Heart left ventricle (tissue), 16 donors: ENCODE results near the gene GPC6. TPM values are rescaled to one million over a fixed set of nuclear protein-coding genes. Genes with fewer than 3 reads are reported as not detected.

Experiments
- ATAC-seq, 4 donors: fragments of 200-7000 bp; cut with Tn5 transposase; one replicate each; pipeline ENCODE4 v1.9.1; 2020 to 2022; ENCODE audit warnings: moderate library complexity in 4 of 4, mild to moderate bottlenecking in 3 of 4, moderate number of reproducible peaks in 1 of 4
- DNase-seq, 5 donors: peaks; one replicate each; pipeline ENCODE4 v3.0.0-alpha.2; 2020
- H3K27ac ChIP-seq, 12 donors: fragments of 200-600 bp; sonication (generic) in 4 of 12; one replicate each; pipeline versions ENCODE4 v1.5.0 to v1.8.0; 2016 to 2022; ENCODE audit warnings: mild to moderate bottlenecking in 2 of 12
- H3K27me3 ChIP-seq, 9 donors: fragments of 200-600 bp; sonication (generic) in 2 of 9; one replicate each; pipeline versions ENCODE4 v1.5.1 to v1.8.0; 2016 to 2022; ENCODE audit warnings: mild to moderate bottlenecking in 3 of 9
- H3K36me3 ChIP-seq, 9 donors: fragments of 200-600 bp; sonication (generic) in 2 of 9; one replicate each; pipeline versions ENCODE4 v1.5.0 to v1.8.0; 2018 to 2022; ENCODE audit warnings: mild to moderate bottlenecking in 2 of 9
- H3K4me1 ChIP-seq, 12 donors: fragments of 200-600 bp; sonication (generic) in 4 of 12; one replicate each; pipeline versions ENCODE4 v1.5.0 to v1.8.0; 2016 to 2022; ENCODE audit warnings: mild to moderate bottlenecking in 3 of 12
- H3K4me3 ChIP-seq, 12 donors: fragments of 200-600 bp; sonication (generic) in 4 of 12; one replicate each; pipeline versions ENCODE4 v1.5.0 to v1.8.0; 2017 to 2022; ENCODE audit warnings: mild to moderate bottlenecking in 9 of 12, moderate library complexity in 4 of 12
- H3K9me3 ChIP-seq, 12 donors: fragments of 200-600 bp; sonication (generic) in 4 of 12; one replicate each; pipeline versions ENCODE4 v1.5.0 to v1.8.0; 2016 to 2022; ENCODE audit warnings: mild to moderate bottlenecking in 1 of 12
- CTCF ChIP-seq, 12 donors: fragments of 200-600 bp; sonication (generic) in 4 of 12; IDR thresholded peaks; one replicate each; pipeline versions ENCODE4 v1.5.0 to v1.8.0; 2018 to 2022; ENCODE audit warnings: antibody characterized with exemption in 12 of 12, mild to moderate bottlenecking in 5 of 12
- POLR2A ChIP-seq, 2 donors: fragments of 450-650 bp; IDR thresholded peaks; one replicate each; pipeline ENCODE4 v1.6.1; 2017; ENCODE audit warnings: antibody characterized with exemption in 2 of 2, mild to moderate bottlenecking in 2 of 2, moderate library complexity in 2 of 2
- WGBS, 4 donors: extraction: QIAGEN DNeasy Blood & Tissue Kit in 2 of 4; methylation state at CpG; one replicate each; pipeline versions ENCODE4 v1.1.5 to v1.1.7; 2013 to 2018; 5-methylcytosine and 5-hydroxymethylcytosine counted together
- intact Hi-C, 10 donors: fragments of 100-400 bp; cut with DNase I; formaldehyde crosslinking; loops; one replicate each; pipeline versions ENCODE4 v1.11.1 to v1.14.2; 2022
- polyA plus RNA-seq, 2 donors: library from polyadenylated mRNA; stranded (reverse); fragments of 200-250 nt; gene quantifications; one replicate each; pipeline ENCODE4 v1.2.3, GENCODE V29; 2013
- total RNA-seq, 9 donors: library from RNA; depleted of rRNA in 2 of 9; stranded (reverse); fragments of >200 nt in 2 of 9; fragmentation: NEBNext Ultra II Directional in 3 of 9; extraction: Animal tissue kit (Norgen Biotek cat#: 25700) in 3 of 9; gene quantifications; one replicate each; pipeline versions ENCODE4 v1.1.0 to v1.2.4, GENCODE V29; 2016 to 2023
- donor health status: ischemic (EF 13 %, LVEDD 7.1; RV severe dilation, severe dysfunction).
- donor health status: healthy with polysubstance abuse.
- donor health status: DM: no; HTN: yes; CAD: no.
- donor health status: DM: no; HTN: no; CAD: no.
- donor health status: ischemic (EF 25% LVEDD 6.9; RV normal size, moderate dysfunction).
- donor health status: ischemic (EF 25% LVEDD 5.7; RV mildly dilated, moderate dysfunction).
- donor health status: healthy.
- donor health status: DM: yes; HTN: yes; CAD: no.
- donor health status: ischemic (EF 35%, LVEDD 5.7; RV mildly dilated, moderate dysfunction).
- donor health status: nonischemic (EF 11% LVEDD 7.7; RV severe dilation, severe dysfunction).
- donor health status: DM: yes; HTN: yes; CAD: no.
- donor health status: PGD.
- donor health status: ischemic (EF 29% LVEDD 5.4; RV normal size, mild dysfunction).
- donor health status: nonischemic (EF 23%, LVEDD 6.1; RV moderate dilation, normal function).

Gene GPC6
- total and polyA plus RNA-seq, 11 donors = 0.08 to 6.2 (median 2.0) TPM

GRCh38 chr13:93244141-93244917 is 17.7 kb downstream of the GPC6 start:
- peak in 3 of 4 donors; percentile 30 to 86 (median 60) for ATAC-seq
- Histone ChIP-seq H3K36me3 (no peaks in the 10 kb centered on the region), H3K9me3 (peaks cover 0 to 16% (median 3%) of the 10 kb centered on the region in 12 donors), H3K27ac (peak overlapping the region in 5 of 12 donors; percentile 11 to 40 (median 30)), H3K4me1 (no peaks in the 10 kb centered on the region), H3K27me3 (no peaks in the 10 kb centered on the region), H3K4me3 (peak overlapping the region in 9 of 12 donors; percentile 15 to 53 (median 32))
- intact Hi-C loops = no loop called here
- TF ChIP-seq CTCF (IDR thresholded peaks at IDR 0.05) (no peak), POLR2A (IDR thresholded peaks at IDR 0.05) (no peak)
- 51 to 56% (median 54%) methylated on average over 15 to 17 of the region's 17 CpGs for WGBS, 4 donors
- peak in 2 of 5 donors; percentile 28 to 33 for DNase-seq

DNA sequence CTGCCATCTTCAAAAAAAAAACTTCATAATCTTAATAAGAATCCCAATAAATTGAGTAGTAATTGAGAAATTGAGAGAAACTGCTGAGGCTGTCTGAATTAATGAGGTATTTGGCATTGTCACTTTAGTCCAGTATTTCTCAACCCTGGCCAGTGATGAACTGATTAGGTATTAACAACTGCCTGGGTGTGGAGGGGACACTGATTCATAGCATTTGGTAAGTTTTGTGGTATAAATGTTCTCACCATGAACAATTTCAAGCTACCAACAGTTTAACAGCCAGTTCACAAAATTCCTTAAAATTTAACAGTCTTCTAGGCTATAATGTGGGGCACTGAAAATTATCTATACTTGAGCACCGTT is 18.3 kb downstream of the GPC6 start:
- Histone ChIP-seq H3K4me3 (peak overlapping the region in 9 of 12 donors; percentile 15 to 53 (median 32)), H3K27ac (peak overlapping the region in 4 of 12 donors; percentile 11 to 40 (median 22)), H3K4me1 (no peaks in the 10 kb centered on the region), H3K36me3 (no peaks in the 10 kb centered on the region), H3K27me3 (no peaks in the 10 kb centered on the region), H3K9me3 (peaks cover 0 to 13% (median 1%) of the 10 kb centered on the region in 12 donors)
- intact Hi-C loops = no loop called here
- TF ChIP-seq CTCF (IDR thresholded peaks at IDR 0.05) (no peak), POLR2A (IDR thresholded peaks at IDR 0.05) (no peak)
- WGBS, 4 donors = 55 to 80% (median 63%) methylated on average over 1 of the region's 1 CpG
- ATAC-seq = peak in 2 of 4 donors; percentile 38 to 70
- no peak for DNase-seq

- WGBS, 4 donors = 82 to 100% (median 92%) methylated on average over 1 of the region's 1 CpG
- no peak for DNase-seq
- no peak overlapping the region for H3K4me3 ChIP-seq
- H3K4me1 ChIP-seq = no peaks in the 10 kb centered on the region
- H3K27ac ChIP-seq = no peak overlapping the region
- peaks cover 0 to 1% (median 0%) of the 10 kb centered on the region in 12 donors for H3K9me3 ChIP-seq
- H3K36me3 ChIP-seq = no peaks in the 10 kb centered on the region
- intact Hi-C loops = no loop called here
- no peak for ATAC-seq
- H3K27me3 ChIP-seq = no peaks in the 10 kb centered on the region
- TF ChIP-seq CTCF (IDR thresholded peaks at IDR 0.05) (no peak), POLR2A (IDR thresholded peaks at IDR 0.05) (no peak)
These were observed 19.5 kb downstream of the GPC6 start for GRCh38 chr13:93246069-93246468.

DNA sequence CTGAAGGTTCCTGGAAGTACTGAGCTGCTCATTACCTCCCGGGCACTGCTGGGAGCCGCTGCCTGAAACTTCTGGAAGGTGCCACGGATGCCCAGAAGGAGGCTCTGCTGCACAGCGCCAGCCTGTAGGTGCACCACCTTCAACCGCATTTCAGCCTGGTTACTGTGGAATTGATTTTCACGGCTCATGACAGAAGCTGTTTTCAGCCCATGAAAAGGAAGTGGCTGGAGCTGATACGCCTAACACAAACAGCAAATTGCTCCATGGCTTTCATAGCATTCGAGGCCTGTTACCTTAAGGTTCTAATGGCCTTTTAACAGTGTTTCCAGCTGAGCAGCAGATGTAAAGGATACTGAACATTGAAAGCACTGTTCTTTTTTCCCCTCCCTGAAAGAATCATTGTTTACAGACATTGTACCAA is 22.0 kb downstream of the GPC6 start:
- Histone ChIP-seq H3K27ac (no peak overlapping the region), H3K4me1 (no peaks in the 10 kb centered on the region), H3K27me3 (no peaks in the 10 kb centered on the region), H3K4me3 (no peak overlapping the region), H3K36me3 (no peaks in the 10 kb centered on the region), H3K9me3 (no peaks in the 10 kb centered on the region)
- intact Hi-C loops = no loop called here
- 53 to 64% (median 55%) methylated on average over 6 to 8 of the region's 8 CpGs for WGBS, 4 donors
- TF ChIP-seq CTCF (IDR thresholded peaks at IDR 0.05) = peak in 3 of 12 donors; percentile 3 to 11 (median 8)
- TF ChIP-seq POLR2A (IDR thresholded peaks at IDR 0.05) = no peak
- DNase-seq = no peak
- peak in 1 of 4 donors; percentile 53 for ATAC-seq
